Erythroblast (primary cell): ENCODE data around the gene SETD3.

ENCODE experiments used
- GATA1 ChIP-seq: IDR thresholded peaks from 2 replicates; pipeline ENCODE4 v1.6.1; 2011; ENCODE audit warnings: low read depth, mild to moderate bottlenecking, control low read depth, low read length, moderate library complexity
- POLR2A ChIP-seq: IDR thresholded peaks from 2 replicates; pipeline ENCODE4 v1.6.1; 2011; ENCODE audit warnings: mild to moderate bottlenecking, low read length

DNA sequence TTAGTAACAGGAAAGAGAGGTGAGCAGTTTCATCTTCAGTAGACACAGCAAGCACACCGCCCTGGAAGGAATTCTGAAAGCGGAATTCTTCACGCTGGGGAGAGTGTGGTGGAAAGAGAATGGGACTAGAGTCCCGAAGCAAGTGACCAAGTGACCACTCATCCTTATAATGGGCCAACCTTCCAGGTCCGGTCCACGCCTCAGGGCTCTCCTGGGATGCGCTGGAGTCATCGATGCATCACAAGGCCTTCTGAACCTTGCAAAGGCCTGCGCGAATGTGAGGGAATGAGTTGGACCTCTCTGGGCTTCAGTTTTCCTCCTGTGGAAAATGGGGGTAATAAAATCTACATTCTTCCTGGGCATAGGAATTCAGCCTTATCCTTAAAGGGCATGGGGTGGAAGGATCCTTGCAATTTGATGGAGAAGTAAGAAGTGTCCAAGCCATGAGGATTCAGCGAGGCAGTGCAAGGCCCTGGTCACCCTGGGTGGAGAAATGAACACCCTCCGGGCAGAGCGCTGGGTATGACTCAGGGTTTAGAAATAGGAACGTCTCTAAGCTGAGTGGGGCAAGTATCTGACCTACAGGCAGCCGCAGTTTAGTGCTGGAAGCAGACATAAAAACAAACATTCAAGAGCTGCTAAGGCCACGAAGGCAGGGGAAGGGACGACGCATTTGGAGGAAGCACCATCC lies 97.7 kb downstream of the SETD3 start:
- TF ChIP-seq POLR2A: no peak
- no peak for TF ChIP-seq GATA1
